GM12874 (cell line): ENCODE data around the gene CKAP2.

ENCODE experiments used
- CTCF ChIP-seq: IDR thresholded peaks from 2 replicates; pipeline ENCODE4 v1.5.1; 2011; ENCODE audit warnings: low read depth, mild to moderate bottlenecking, control low read depth, low read length, moderate library complexity; ENCODE audit not compliant: insufficient read depth

Gene CKAP2, protein sequence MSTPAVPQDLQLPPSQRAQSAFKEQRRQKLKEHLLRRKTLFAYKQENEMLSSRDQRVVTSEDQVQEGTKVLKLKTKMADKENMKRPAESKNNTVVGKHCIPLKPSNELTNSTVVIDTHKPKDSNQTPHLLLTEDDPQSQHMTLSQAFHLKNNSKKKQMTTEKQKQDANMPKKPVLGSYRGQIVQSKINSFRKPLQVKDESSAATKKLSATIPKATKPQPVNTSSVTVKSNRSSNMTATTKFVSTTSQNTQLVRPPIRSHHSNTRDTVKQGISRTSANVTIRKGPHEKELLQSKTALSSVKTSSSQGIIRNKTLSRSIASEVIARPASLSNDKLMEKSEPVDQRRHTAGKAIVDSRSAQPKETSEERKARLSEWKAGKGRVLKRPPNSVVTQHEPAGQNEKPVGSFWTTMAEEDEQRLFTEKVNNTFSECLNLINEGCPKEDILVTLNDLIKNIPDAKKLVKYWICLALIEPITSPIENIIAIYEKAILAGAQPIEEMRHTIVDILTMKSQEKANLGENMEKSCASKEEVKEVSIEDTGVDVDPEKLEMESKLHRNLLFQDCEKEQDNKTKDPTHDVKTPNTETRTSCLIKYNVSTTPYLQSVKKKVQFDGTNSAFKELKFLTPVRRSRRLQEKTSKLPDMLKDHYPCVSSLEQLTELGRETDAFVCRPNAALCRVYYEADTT

DNA sequence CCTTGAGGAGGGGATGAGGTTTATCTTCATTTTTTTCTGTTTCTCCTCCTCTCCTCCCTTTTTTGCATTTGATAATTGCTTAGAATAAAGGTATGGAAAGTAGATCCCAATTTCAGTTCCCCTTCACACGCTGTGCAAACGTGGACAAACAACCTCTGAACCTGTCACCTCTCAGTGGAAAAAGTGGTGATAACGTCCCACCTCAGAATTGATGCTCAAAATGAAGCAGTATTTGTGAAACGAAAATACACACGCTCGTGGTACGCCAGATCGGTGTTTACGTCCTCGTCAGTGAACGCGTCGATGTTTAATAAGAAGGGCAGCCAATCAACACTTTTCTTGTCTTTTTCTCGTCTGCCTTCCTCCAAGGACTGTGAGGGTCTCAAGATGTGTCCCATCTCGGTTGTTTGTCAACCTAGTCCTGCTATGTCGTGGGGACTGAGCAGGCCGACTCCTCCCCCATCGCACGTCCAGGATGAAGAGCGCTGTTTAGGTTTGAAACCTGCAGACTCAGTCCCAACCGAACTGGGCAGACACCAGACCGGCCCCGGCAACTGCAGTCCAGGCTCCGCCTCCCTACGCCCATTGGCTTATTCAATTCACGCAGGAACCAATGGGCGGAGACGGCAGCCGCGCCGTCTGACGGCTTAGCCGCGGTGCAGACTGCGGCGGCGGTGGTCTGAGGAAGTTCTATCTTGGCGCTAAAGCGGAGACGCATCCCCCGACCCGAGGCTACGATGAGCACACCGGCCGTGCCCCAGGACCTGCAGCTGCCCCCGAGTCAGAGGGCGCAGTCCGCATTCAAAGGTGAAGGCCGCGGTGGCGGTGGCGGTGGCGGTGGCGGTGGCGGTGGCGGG is at the start of gene CKAP2:
CKAP2 (plus strand) TSS at position 659 of the 857 bp plus-strand sequence; CDS start at position 738, 79 bp downstream.
- no peak for TF ChIP-seq CTCF

DNA sequence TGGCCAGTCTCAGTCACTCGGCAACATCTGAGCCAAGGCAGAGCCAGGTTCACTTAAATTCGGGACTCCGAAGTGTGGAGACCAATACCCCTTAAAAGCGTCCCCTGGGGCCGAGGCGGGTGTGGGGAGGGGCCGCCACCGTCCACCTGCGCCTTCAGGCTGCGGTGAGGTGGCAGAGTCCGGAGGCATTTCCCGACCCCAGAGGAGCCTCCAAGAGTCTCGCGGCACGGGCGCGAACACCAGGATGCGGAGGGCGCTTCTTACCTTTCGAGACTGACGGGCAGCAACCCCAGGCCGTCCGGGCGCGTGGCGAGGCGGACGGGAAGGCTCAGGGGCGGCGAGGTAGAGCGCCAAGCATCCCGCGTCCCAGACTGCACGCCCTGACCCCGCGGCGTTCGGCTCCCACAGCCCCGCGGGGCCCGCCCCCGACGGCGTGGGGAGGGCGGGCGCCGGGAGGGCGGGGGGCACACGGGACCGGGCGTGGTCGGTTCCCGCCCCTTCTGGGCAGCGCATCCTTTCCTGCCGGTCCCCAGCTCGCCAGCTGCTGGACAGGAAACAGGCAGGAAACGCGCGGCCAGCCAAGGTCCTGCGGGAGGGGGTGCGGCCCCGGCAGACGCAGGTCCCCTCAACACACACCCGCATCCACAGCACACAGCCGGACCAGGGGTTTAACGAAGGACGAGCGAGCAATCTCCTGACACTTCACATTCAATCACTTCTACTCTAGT is 49.3 kb upstream of the CKAP2 start, which contains the start of gene THSD1:
THSD1 (minus strand) TSS at position 406 of the 728 bp plus-strand sequence. CDS start 3,572 bp downstream, outside the sequence.
- no peak for TF ChIP-seq CTCF

DNA sequence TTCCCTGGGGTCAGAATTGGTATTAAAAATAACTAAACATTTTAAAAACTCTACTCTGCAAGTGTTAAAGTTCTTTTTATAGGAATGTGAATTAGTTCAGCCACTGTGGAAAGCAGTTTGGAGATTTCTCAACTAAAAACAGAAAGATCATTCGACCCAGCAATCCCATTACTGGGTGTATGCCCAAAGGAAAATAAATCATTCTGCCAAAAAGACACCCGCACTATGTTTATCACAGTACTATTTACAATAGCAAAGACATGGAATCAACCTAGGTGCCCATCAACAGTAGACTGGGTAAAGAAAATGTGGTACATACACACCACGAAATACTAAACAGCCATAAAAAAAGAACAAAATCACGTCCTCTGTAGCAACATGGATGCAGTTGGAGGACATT is 48.6 kb upstream of the CKAP2 start:
- no peak for TF ChIP-seq CTCF

DNA sequence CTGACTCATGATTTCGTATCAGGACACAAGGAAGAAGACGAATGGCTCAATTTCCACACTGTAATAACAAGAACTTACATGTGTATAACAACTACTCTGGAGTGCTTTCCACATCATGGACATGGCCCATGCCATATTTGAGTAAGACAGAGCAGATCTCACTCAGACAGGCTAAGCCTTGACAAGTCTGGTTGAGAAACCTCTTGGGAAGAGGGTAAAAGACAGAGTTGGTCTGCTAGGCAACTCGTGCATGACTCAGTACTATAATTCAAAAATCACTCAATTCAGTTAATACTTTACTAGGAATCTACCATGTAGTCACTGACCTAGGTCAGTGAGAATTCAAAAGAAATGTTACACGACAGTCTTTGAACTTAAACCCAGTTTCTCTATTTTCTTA is 43.6 kb upstream of the CKAP2 start:
- no peak for TF ChIP-seq CTCF

DNA sequence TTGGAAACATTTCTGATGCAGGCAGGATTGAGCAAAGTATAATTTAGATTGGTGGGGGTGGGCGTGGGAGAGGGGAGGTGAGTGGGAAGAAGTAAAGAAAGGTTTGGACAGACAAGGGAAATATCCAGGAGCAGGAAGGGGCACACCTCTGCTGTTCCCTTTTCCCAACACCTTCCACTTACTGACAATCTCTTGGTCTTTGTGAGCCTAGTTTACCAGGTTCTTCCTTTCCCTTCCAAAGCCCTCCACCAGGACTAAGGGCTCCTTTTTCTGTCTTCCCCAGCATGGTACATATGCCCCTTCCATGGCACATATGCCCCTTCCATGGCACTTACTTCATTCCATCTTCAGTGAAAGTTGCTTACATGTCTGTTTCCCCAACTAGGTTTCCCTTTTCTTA is 43.1 kb upstream of the CKAP2 start:
- TF ChIP-seq CTCF: no peak

DNA sequence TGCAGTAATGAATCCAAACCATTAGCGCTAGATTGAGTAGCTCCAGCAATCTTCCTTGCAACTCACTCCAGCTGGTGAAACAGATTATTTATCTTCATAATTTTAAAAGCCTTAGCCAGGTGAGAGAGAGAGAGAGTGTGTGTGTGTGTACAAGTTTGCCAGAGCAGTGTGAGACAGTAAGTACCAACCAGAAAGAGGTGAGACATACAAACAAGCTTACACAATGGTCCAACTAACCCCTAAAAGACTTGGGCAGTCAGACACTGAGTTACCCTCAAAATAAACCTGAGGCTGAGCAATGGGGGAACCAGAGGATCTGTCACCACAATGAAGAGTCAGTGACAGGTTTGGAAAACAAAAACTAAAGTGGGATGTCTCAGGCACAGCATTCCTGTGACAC is 41.2 kb upstream of the CKAP2 start:
- TF ChIP-seq CTCF: no peak

DNA sequence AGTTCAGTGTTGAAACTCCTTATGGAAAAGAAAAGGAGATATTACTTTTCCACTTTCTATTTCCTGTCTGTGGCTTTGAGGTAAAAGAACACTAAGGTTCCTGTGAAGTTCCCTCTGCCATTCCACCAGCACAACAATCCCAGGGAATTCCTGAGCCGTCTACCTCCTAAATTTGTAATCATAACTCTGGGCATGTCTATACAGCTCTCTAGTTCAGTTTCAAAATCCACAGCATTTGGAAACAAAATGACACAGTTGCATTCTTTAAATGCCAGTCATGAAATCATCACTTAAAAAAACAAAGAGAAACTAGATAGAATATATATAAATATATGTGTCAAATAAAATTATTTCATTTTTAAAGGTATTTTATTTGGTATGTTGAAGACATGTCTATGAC is 40.3 kb upstream of the CKAP2 start:
- no peak for TF ChIP-seq CTCF
